ENCODE data around the gene THSD4.

DNA sequence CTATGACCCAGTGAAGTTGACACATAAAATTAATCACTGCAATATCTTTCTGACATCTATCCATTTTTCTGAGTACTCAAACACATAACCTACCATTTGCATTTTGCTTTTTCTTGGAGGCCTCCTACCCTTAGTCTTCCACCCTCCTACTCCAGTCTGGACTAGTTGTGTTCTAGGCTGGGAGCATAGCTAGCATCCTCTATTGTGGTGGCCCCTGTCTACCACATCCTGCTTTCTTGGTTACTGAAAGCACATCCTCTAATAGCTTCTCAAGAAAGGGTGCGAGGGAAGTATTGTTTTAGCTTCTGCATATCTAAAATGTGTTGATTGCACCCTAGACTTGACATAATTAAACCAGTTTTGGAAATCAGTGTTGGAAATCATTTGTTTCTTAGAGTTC lies 176.5 kb downstream of the THSD4 start:
- TF ChIP-seq CTCF (IDR thresholded peaks at IDR 0.05): no peak
- TF ChIP-seq POLR2AphosphoS5 (IDR thresholded peaks at IDR 0.05): no peak

All from suprapubic skin (tissue), 3 donors.